IMR-90 (cell line): ENCODE measurements around the gene ADRA2B. TPM values are rescaled to one million over a fixed set of nuclear protein-coding genes. Genes with fewer than 3 reads are reported as not detected.
"Not testable (repeated sequence)": the region's sequence is repeated elsewhere in the genome, so short reads cannot be mapped to it uniquely, and the experiment has no call there.

Experiments
- ATAC-seq: fragments of 200-7000 bp; cut with Tn5 transposase; 2 replicates; pipeline ENCODE4 v1.9.1; 2020; ENCODE audit warnings: low read depth, mild to moderate bottlenecking, moderate library complexity
- BruUV-seq: library from RNA; stranded (reverse); fragments of 400-500 nt; replicated peaks from 2 replicates; lab custom pipeline; 2021; lab: Mats Ljungman, UMichigan
- CTCF ChIA-PET: fragments of 300-600 bp; formaldehyde crosslinking; extraction: SDS; loops from one replicate; lab custom pipeline; 2021; ENCODE audit warnings: antibody characterized with exemption; lab: Yijun Ruan, JAX
- POLR2A ChIA-PET: fragments of 300-600 bp; sonication (Branson Sonifier 250); formaldehyde crosslinking; loops from one replicate; lab custom pipeline; 2022; ENCODE audit warnings: antibody characterized with exemption; ENCODE audit not compliant: unreplicated experiment; lab: Charles Lee
- DNase-seq: peaks from one replicate; pipeline ENCODE4 v3.0.0; 2013
- H2AFZ ChIP-seq: replicated peaks from 2 replicates; pipeline ENCODE3; 2013; ENCODE audit warnings: low read length, mild to moderate bottlenecking; ENCODE audit not compliant: poor library complexity
- H2AK5ac ChIP-seq: 2 replicates; pipeline ENCODE4 v1.6.1; 2013; ENCODE audit warnings: low read depth, low read length, inconsistent platforms
- H2AK9ac ChIP-seq: replicated peaks from 2 replicates; pipeline ENCODE3; 2013; ENCODE audit warnings: mild to moderate bottlenecking, low read depth, low read length, moderate library complexity; ENCODE audit not compliant: poor library complexity
- H2BK120ac ChIP-seq: 2 replicates; pipeline ENCODE4 v1.6.1; 2013; ENCODE audit warnings: low read depth, low read length, inconsistent platforms
- H2BK15ac ChIP-seq: 3 replicates; pipeline ENCODE4 v1.6.1; 2013; ENCODE audit warnings: low read depth, low read length, inconsistent platforms
- H2BK20ac ChIP-seq: 2 replicates; pipeline ENCODE4 v1.6.1; 2013; ENCODE audit warnings: low read depth, mild to moderate bottlenecking, inconsistent platforms, low read length, moderate library complexity
- H2BK5ac ChIP-seq: 2 replicates; pipeline ENCODE4 v1.6.1; 2013; ENCODE audit warnings: mild to moderate bottlenecking, low read depth, low read length, inconsistent platforms; ENCODE audit not compliant: poor library complexity, severe bottlenecking
- H3K14ac ChIP-seq: replicated peaks from 2 replicates; pipeline ENCODE4 v1.6.1; 2013; ENCODE audit warnings: low read depth, low read length, inconsistent platforms
- H3K18ac ChIP-seq: 2 replicates; pipeline ENCODE4 v1.6.1; 2013; ENCODE audit warnings: low read depth, low read length, control low read depth
- H3K23ac ChIP-seq: 2 replicates; pipeline ENCODE4 v1.6.1; 2013; ENCODE audit warnings: low read depth, low read length, inconsistent platforms
- H3K27ac ChIP-seq: 2 replicates; pipeline ENCODE4 v1.5.1; 2013; ENCODE audit warnings: mild to moderate bottlenecking, control low read depth, low read length; ENCODE audit not compliant: insufficient read depth
- H3K27me3 ChIP-seq: 2 replicates; pipeline ENCODE4 v1.6.1; 2013; ENCODE audit warnings: low read length; ENCODE audit not compliant: control insufficient read depth, insufficient read depth
- H3K36me3 ChIP-seq: 2 replicates; pipeline ENCODE4 v1.6.1; 2013; ENCODE audit warnings: low read length, mixed read lengths; ENCODE audit not compliant: control insufficient read depth, insufficient read depth
- H3K4ac ChIP-seq: 2 replicates; pipeline ENCODE4 v1.6.1; 2013; ENCODE audit warnings: low read depth, low read length, inconsistent platforms
- H3K4me1 ChIP-seq: 2 replicates; pipeline ENCODE4 v1.6.1; 2013; ENCODE audit warnings: low read length, mixed read lengths; ENCODE audit not compliant: control insufficient read depth, insufficient read depth
- H3K4me2 ChIP-seq: 2 replicates; pipeline ENCODE4 v1.6.1; 2013; ENCODE audit warnings: low read depth, mild to moderate bottlenecking, control low read depth, low read length, moderate library complexity
- H3K4me3 ChIP-seq: 2 replicates; pipeline ENCODE4 v1.5.1; 2013; ENCODE audit warnings: low read depth, mild to moderate bottlenecking, control low read depth, low read length, moderate library complexity; ENCODE audit not compliant: insufficient read depth
- H3K56ac ChIP-seq: 2 replicates; pipeline ENCODE4 v1.6.1; 2013; ENCODE audit warnings: low read length, inconsistent platforms; ENCODE audit not compliant: insufficient read depth; ENCODE audit errors: extremely low read depth
- H3K79me1 ChIP-seq, 2 experiments: 2 replicates each; pipeline ENCODE4 v1.6.1; 2013; ENCODE audit warnings: low read length in 2 of 2, inconsistent platforms in 1 of 2, low read depth in 1 of 2
- H3K9ac ChIP-seq: 2 replicates; pipeline ENCODE4 v1.6.1; 2013; ENCODE audit warnings: low read depth, low read length, control low read depth
- H3K9me1 ChIP-seq: 2 replicates; pipeline ENCODE4 v1.6.1; 2013; ENCODE audit warnings: low read length, inconsistent platforms; ENCODE audit not compliant: insufficient read depth
- H3K9me3 ChIP-seq: 2 replicates; pipeline ENCODE4 v1.6.1; 2013; ENCODE audit warnings: low read length; ENCODE audit not compliant: control insufficient read depth, insufficient read depth
- H4K20me1 ChIP-seq: 2 replicates; pipeline ENCODE4 v1.6.1; 2013; ENCODE audit warnings: low read length, inconsistent platforms; ENCODE audit not compliant: insufficient read depth
- H4K5ac ChIP-seq: 2 replicates; pipeline ENCODE4 v1.6.1; 2013; ENCODE audit warnings: mild to moderate bottlenecking, low read depth, low read length, control low read depth
- H4K8ac ChIP-seq, 2 experiments: 2 replicates each; pipeline ENCODE4 v1.6.1; 2013; ENCODE audit warnings: low read depth in 2 of 2, low read length in 2 of 2, control low read depth in 1 of 2, inconsistent platforms in 1 of 2
- H4K91ac ChIP-seq: 2 replicates; pipeline ENCODE4 v1.6.1; 2013; ENCODE audit warnings: low read depth, low read length, inconsistent platforms; ENCODE audit not compliant: insufficient read depth
- WGBS, 2 experiments: methylation state at CpG; one replicate each; pipeline versions ENCODE4 v1.1.5 to v1.1.7; 2013; ENCODE audit warnings: missing lambda C conversion rate in 2 of 2; ENCODE audit not compliant: insufficient read length in 1 of 2; ENCODE audit errors: extremely low coverage in 2 of 2; 5-methylcytosine and 5-hydroxymethylcytosine counted together
- dilution Hi-C: fragments of 300-500 bp; cut with HindIII; formaldehyde crosslinking; loops from one replicate; pipeline ENCODE4 v1.14.3; 2018; ENCODE audit warnings: low sequenced_read_pairs; ENCODE audit not compliant: unreplicated experiment
- in situ Hi-C: fragments of 300-500 bp; cut with MboI; formaldehyde crosslinking; loops from 3 replicates; pipeline ENCODE4 v1.14.3; 2019; ENCODE audit warnings: low sequenced_read_pairs, inconsistent platforms, mixed read lengths
- intact Hi-C: fragments of 100-400 bp; cut with micrococcal nuclease; formaldehyde crosslinking; loops from 2 replicates; pipeline ENCODE4 v1.10.0; 2022
- polyA plus RNA-seq, 3 experiments: library from polyadenylated mRNA; depleted of rRNA; stranded (reverse); fragments of >200 nt; gene quantifications; 2 replicates each; pipeline ENCODE4 v1.2.3, GENCODE V29; 2012; ENCODE audit warnings: low replicate concordance in 1 of 3
- total RNA-seq: library from RNA; depleted of rRNA; stranded (reverse); fragments of >200 nt; gene quantifications from 2 replicates; pipeline ENCODE4 v1.2.3, GENCODE V29; 2012

The ADRA2B gene
- total and polyA plus RNA-seq, 2 of the 4 experiments (the other 2 are of a cell fraction): not detected

GRCh38 chr2:96160366-96160765, 44.0 kb upstream of the ADRA2B start:
- no CpG with 5 or more reads among the region's 5 CpGs for WGBS, 2 experiments
- H3K23ac ChIP-seq, DNase-seq, H3K4me1 ChIP-seq, H2AFZ ChIP-seq, H3K9me3 ChIP-seq, H4K8ac ChIP-seq, H2BK120ac ChIP-seq, H3K4me2 ChIP-seq, H3K56ac ChIP-seq, H4K5ac ChIP-seq, H3K36me3 ChIP-seq, intact Hi-C loops, CTCF ChIA-PET, POLR2A ChIA-PET, H2BK20ac ChIP-seq, H3K27ac ChIP-seq, H3K9me1 ChIP-seq, in situ Hi-C loops, H2AK5ac ChIP-seq, ATAC-seq, H3K9ac ChIP-seq, H3K79me1 ChIP-seq, H3K4me3 ChIP-seq, H4K20me1 ChIP-seq, H3K14ac ChIP-seq, H3K4ac ChIP-seq, H3K18ac ChIP-seq, BruUV-seq, dilution Hi-C loops, H2BK5ac ChIP-seq, H4K91ac ChIP-seq, H2AK9ac ChIP-seq, H2BK15ac ChIP-seq: not testable (repeated sequence)
- H3K27me3 ChIP-seq: peaks cover 11% of the 10 kb centered on the region; the same call in 1 of the 2 replicates
